ENCODE measurements around the gene KRTAP5-9.
A peak's percentile ranks its signal among the peaks of the same experiment; 100 is the strongest.
"Not testable (repeated sequence)": the region's sequence is repeated elsewhere in the genome, so short reads cannot be mapped to it uniquely, and the experiment has no call there.

KRTAP5-9 gene

DNA sequence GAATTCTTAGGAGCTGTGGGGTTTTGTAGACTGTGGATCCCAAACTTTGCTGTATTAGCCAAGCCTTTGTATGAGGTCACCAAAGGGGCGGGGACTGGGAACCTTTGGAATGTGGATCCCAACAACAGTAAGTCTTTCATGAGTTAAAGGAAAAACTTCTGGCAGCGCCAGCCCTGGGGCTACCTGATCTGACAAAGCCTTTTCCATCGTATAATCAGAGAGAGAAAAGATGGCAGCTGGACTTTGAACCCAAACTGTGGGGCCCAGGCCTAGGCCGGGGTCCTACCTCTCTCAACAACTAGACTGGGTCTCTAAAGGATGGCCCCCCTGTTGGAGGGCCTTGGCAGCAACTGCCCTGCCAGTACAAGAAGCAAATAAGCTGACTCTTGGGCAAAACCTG is 40.1 kb downstream of the KRTAP5-9 start:
- DNase-seq, result not testable (repeated sequence)

DNA sequence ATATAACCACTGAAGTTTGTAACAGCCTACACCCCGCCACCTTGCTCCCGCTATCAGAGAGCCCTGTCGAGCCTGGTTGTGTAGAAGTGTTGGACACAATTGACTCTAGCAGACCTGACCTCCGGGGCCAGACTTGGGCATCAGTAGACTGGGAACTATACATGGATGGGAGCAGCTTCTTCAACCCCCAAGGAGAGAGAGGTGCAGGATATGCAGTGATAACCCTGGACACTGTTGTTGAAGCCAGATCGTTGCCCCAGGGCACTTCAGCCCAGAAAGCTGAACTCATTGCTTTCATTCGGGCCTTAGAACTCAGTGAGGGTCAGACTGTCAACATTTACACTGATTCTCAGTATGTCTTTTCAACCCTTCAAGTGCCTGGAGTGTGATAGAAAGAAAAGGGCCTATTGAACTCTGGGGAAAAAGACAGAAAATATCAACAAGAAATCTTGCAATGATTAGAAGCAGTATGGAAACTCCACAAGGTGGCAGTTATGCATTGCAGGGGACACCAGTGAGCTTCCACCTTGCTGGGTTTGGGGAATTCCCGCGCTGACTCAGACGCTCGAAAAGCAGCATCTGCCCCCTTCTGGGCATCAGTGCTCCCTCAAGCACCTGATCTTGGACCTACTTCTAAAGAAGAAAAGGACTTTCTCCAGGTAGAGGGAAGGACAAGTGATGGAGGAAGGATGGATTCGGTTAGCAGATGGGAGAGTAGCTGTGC is 40.8 kb downstream of the KRTAP5-9 start:
- peak; percentile 82 for DNase-seq

DNA sequence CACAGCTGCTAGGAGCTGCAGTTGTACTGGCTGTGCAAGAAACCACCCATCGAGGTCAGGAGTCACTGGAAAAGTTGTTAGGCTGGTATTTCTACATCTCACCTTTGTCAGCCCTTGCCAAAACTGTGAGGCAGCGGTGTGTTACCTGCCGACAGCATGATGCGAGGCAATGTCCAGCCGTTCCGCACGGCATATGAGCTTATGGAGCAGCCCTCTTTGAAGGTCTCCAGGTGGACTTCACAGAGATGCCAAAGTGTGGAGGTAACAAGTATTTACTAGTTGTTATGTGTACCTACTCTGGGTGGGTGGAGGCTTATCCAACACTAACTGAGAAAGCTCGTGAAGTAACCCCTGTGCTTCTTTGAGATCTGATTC is 41.3 kb downstream of the KRTAP5-9 start:
- DNase-seq, result not testable (repeated sequence)

Measured in stimulated activated CD4-positive, alpha-beta T cell treated with anti-CD3 and anti-CD28 coated beads, Interleukin-15, amount 100 ng/mL, for 24 hours (primary cell).